ENCODE results near the gene PCSK6.

PCSK6 gene

DNA sequence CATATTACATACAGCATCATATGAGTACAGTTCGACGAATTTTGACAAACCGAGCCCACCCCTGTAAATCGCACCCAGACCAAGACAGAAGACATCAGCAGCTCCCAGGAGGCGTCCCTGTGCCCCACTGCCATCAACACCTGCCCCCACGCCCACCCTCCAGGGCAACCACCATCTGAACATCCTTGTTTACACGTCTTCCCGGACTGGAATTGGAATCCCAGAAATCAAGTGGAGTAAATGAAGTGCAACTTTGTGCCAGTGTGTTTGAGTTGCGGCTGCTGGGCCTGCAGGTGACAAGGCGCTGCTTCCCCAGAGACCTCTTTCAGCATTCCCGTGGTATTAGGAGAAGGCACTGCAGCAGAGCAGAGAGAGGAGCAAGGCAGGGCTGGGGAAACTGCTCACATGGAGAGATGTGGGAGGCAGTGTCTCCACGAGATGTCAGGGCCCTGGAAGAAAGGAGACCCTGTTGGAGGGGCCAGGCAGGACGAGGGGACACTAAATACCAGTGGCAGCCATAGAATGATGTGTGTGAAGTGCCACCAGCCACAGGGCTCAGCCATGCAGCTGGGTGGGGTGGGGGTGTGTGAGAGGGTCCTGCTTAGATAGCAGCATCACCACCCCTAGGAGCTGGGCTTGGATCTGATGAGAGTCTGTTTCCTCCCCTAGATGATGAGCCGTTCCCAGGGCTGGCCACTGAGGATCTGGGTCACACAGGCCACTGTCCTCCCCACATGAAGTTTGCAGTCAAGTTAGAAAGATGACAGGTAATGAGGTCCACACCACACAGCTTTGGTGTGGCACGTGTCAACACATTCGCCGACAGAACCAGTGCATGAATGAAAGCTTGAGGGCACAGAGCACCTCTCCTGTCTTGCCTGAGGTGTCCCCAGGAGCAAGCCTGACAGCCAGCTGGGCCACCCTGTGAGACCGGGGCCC, 33.4 kb upstream of the PCSK6 start:
- no peak for DNase-seq

- no peak for DNase-seq
These were observed 32.6 kb upstream of the PCSK6 start for GRCh38 chr15:101522091-101522490.

- DNase-seq = no peak
These were observed 32.1 kb upstream of the PCSK6 start for GRCh38 chr15:101521591-101521990.

DNA sequence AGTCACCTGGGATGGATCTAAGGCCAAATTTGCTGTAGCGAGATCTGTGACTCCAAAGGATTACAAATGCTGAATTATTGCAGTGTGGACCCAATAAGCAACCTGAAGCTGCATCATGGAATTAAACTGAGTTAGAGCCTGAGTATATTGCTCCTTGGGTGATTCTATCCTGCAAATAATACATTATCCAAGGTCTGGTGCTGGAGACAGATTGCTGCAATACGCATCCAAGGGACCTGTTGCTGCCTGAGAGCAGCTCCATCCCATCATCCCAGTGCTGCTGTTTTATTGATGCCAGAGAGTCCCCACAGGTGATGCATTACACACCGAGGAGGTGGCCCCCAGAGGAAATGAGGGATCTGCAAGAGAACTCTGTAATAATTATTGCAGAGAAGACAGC, 31.6 kb upstream of the PCSK6 start:
- DNase-seq = no peak

DNA sequence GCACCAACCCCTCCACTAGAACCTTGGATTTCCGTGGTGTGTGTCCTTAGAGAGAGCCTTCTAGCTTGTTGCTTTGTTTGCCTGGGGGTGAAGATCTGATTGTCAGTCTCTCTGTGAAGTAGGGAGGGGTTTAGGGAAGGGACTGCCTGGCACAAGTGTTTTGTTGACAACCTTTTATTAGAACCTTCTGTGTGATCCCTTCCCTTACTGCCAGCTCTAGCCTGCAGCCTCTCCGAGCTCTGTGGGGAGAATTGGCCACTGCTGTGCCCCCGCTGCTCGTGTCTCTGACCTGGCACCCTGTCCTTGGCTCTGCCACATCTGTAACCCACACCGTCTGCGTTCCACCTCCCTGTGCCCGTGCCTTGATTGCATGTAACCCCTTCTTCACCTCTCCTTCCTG, 30.9 kb upstream of the PCSK6 start:
- DNase-seq = no peak

DNA sequence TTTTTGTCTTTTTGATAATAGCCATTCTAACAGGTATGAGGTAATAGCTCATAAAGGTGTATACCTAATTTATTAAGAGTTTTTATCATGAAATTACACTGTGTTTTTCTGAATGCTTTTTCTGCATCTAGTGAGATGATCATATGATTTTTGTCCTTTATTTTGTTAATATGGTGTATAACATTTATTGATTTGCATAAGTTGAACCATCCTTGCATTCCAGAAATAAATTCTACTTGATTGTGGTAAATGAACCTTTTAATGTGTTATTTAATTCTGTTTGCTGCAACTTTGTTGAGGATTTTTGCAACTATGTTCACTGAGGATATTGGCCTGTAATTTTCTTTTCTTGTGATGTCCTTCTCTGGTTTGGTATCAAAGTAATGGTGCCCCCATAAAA, 28.0 kb upstream of the PCSK6 start:
- DNase-seq = no peak

DNA sequence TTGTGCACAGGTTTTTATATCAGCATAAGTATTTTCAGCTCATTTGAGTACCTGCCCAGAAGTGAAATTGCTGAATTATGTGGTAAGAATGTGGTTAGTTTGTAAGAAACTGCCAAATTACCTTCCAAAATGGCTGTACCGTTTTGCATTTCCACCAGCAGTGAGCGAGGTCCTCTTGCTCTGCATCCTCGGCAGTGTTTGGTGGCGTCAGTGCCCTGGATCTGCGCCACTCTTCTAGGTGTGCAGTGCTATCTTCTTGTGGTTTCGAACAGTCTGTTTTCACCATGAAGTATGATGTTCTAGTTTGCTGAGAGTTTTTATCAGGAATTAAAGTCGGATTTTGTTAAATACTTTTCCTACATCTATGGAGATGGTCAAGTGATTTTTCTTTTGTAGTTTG, 24.8 kb upstream of the PCSK6 start:
- no peak for DNase-seq

DNA sequence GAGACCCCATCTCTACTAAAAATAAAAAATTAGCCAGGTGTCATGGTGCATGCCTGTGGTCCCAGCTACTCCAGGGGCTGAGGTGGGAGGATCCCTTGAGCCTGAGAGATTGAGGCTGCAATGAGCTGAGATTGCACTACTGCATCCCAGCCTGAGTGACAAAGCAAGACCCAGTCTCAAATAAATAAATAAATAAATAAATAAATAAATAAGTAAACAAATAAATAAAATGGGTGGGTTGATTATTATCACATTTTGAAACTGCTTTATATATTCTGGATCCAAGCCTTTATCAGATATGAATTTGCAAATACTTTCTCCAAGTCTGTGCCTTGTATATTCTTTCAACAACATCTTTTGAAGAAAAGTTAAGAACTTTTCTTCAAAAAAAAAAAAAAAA, 22.2 kb upstream of the PCSK6 start:
- no peak for DNase-seq

- DNase-seq = no peak
These were observed 21.0 kb upstream of the PCSK6 start for GRCh38 chr15:101510212-101511197.

DNA sequence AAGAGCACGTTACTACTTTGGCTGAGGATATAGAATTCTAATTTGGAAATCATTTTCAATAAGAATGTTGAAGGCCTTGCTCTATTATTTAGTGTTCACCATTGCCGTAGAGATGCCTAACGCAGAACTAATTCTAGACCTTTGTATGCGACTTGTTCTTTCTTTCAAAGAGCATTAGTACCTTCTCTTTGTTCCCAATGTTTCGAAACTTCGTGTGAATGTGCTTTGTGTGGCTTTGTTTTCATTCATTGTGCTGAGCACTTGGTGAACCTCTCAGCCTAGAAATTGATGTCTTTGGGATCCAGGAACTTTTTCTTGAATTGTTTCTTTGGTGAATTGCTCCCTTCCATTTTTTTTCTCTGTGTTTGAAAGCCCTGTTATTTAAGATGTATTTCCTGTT, 19.8 kb upstream of the PCSK6 start:
- DNase-seq = no peak

- no peak for DNase-seq
These were observed 17.0 kb upstream of the PCSK6 start for GRCh38 chr15:101506491-101506890.

DNA sequence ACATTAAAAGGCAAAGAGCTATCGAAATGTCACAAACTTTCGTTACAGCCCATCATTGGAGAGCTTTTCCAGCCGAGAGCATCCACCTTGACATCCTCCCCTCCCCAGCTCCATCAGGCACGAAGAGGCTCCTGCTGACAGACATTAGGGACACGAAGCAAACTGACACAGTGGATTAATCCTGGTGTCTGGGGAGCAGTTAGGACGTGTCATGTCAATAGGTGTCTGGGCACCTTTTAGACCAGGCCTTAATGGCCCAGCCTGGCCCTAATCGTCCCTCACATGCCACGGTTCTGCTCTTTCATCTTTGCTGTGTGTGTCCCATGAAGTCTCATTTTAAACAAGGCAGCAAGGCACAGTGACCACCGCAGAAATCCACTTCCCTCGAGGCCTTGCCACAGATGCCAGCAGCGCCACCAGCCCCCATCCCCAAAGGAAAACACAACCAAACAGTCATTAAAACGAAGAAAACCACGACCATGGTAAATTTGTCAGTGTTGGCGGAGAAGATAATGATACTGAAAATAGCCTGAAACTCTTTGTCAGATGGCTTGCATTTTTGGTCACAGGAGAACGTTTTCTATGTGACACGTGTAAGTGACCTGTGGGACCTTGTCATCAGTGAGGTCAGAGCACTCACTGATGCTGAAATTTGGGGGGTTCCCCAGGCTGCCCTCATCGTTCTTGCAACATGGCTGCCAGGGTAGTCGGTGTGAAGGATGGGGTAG, 16.3 kb upstream of the PCSK6 start:
- DNase-seq = no peak

- no peak for DNase-seq
These were observed 15.5 kb upstream of the PCSK6 start for GRCh38 chr15:101504866-101505609.

- no peak for DNase-seq
These were observed 14.9 kb upstream of the PCSK6 start for GRCh38 chr15:101504373-101504772.

- DNase-seq = no peak
These were observed 13.7 kb upstream of the PCSK6 start for GRCh38 chr15:101503296-101503599.

- DNase-seq = no peak
These were observed 13.2 kb upstream of the PCSK6 start for GRCh38 chr15:101502572-101503295.

DNA sequence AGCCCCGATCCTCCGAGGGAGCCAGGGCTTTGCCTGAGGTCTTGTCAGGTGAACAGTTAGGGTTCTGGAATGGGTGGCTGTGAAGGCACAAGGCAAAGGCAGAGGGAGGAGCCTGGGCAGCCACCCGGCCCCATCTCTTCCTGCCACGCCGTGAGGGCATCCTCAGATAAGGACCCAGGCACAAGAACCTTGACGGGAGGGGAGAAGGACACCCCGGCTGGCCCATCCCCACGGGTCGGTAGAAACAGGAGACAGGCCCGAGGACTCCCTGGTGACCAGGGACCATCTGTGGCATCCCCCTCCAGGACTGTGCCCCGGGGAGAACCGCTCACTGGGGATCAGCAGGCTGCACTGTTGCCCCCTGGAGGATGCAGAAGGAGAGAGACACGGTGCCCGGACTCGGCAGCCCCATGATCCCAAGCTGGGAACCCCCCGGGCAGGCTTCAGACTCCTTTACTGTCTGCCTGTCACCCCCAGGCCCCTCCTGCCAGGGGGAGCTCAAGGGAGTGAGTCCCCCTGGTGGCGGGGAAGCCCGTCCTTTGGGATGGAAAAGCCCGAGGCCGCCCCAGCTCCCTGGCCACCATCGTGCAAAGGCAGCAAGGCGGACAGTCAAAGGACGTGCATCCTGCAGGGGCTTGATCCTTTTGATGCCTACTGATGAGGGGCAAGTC, 12.3 kb upstream of the PCSK6 start:
- DNase-seq = no peak

DNA sequence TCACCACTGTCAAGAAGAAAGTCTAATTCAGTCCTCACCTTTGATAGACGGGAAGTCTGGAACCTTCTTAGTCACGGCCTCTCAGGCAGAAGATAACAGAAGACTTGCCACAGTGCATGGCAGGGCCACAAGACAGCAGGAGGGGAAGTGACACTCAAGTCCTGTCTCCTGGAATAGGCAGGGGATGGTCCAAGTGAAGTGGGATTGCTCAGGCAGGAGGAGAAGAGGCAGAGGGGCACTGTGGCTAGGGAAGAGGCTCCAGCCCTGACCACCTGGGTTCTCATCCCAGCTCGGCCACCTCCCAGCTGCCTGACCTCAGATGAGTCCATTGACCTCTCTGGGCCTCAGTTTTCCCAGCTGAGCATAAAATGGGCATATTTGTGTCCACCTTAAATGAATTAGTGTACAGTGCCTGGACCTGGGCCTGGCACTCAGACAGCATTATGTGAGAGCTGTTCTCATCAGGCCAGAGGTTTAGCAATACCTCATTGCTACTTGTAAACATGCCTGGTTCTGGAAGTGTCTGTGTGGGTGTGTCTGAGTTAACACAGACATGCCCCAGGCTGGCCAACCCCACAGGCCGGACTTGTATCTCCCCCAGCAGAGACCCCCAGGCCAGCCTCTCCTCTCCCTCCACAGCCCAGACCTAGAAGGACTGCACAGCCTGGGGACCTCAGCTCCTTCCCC, 11.5 kb upstream of the PCSK6 start:
- DNase-seq = no peak

- DNase-seq = no peak
These were observed 10.6 kb upstream of the PCSK6 start for GRCh38 chr15:101499863-101500713.
